Esophagus (tissue), 2 donors: ENCODE results near the gene CYP4F22. TPM values are rescaled to one million over a fixed set of nuclear protein-coding genes. Genes with fewer than 3 reads are reported as not detected.
"Not testable (repeated sequence)": the region's sequence is repeated elsewhere in the genome, so short reads cannot be mapped to it uniquely, and the experiment has no call there.

Source experiments
- H3K27ac ChIP-seq, 2 donors: one replicate each; pipeline ENCODE4 v1.5.1; 2013; ENCODE audit warnings: low read depth in 2 of 2, mild to moderate bottlenecking in 2 of 2, inconsistent platforms in 1 of 2, low read length in 1 of 2, moderate library complexity in 1 of 2
- H3K27me3 ChIP-seq, 2 donors: one replicate each; pipeline ENCODE4 v1.6.1; 2013; ENCODE audit warnings: low read length in 2 of 2, control low read depth in 1 of 2, mild to moderate bottlenecking in 1 of 2; ENCODE audit not compliant: insufficient read depth in 2 of 2, control insufficient read depth in 1 of 2
- H3K36me3 ChIP-seq, 2 donors: one replicate each; pipeline ENCODE4 v1.6.1; 2013; ENCODE audit warnings: low read length in 1 of 2; ENCODE audit not compliant: control insufficient read depth in 2 of 2, insufficient read depth in 2 of 2
- H3K4me1 ChIP-seq, 2 donors: one replicate each; pipeline ENCODE4 v1.6.1; 2013; ENCODE audit warnings: low read length in 1 of 2; ENCODE audit not compliant: control insufficient read depth in 2 of 2, insufficient read depth in 2 of 2
- H3K4me3 ChIP-seq, 2 donors: one replicate each; pipeline ENCODE4 v1.5.1; 2013; ENCODE audit warnings: low read length in 2 of 2, mild to moderate bottlenecking in 2 of 2, low read depth in 1 of 2, moderate library complexity in 1 of 2
- H3K9me3 ChIP-seq, 2 donors: one replicate each; pipeline ENCODE4 v1.6.1; 2013; ENCODE audit warnings: mild to moderate bottlenecking in 2 of 2, low read depth in 1 of 2, low read length in 1 of 2, moderate library complexity in 1 of 2; ENCODE audit not compliant: control insufficient read depth in 2 of 2, insufficient read depth in 1 of 2
- WGBS, 2 donors: extraction: QIAGEN DNeasy Blood & Tissue Kit; methylation state at CpG; one replicate each; pipeline ENCODE4 v1.1.7; 2013; 5-methylcytosine and 5-hydroxymethylcytosine counted together
- polyA plus RNA-seq, 2 donors: library from polyadenylated mRNA; stranded (reverse); fragments of 200-250 nt; gene quantifications; one replicate each; pipeline ENCODE4 v1.2.3, GENCODE V29; 2013
- donor health status: healthy with polysubstance abuse.
- donor health status: Bipolar disorder and iron deficiency.

CYP4F22 gene
- polyA plus RNA-seq, 2 donors, result 4.4 to 17.3 TPM

- no peak overlapping the region for H3K27ac ChIP-seq
- 66 to 69% methylated on average over 6 of the region's 6 CpGs for WGBS, 2 donors
- no peaks in the 10 kb centered on the region for H3K27me3 ChIP-seq
- H3K9me3 ChIP-seq, result no peaks in the 10 kb centered on the region
- no peak overlapping the region for H3K4me3 ChIP-seq
- no peaks in the 10 kb centered on the region for H3K4me1 ChIP-seq
- no peaks in the 10 kb centered on the region for H3K36me3 ChIP-seq
These were observed 69.0 kb downstream of the CYP4F22 start for GRCh38 chr19:15577184-15577771.

- Histone ChIP-seq H3K4me1 (peaks cover 0 to 6% of the 10 kb centered on the region in 2 donors), H3K27ac (no peak overlapping the region), H3K4me3 (no peak overlapping the region), H3K9me3 (no peaks in the 10 kb centered on the region), H3K36me3 (no peaks in the 10 kb centered on the region), H3K27me3 (peaks cover 0 to 8% of the 10 kb centered on the region in 2 donors)
- WGBS, 2 donors, result 79 to 87% methylated on average over 11 to 12 of the region's 12 CpGs
These were observed 75.0 kb downstream of the CYP4F22 start for GRCh38 chr19:15583346-15583745.

GRCh38 chr19:15584095-15584494 lies 75.8 kb downstream of the CYP4F22 start:
- Histone ChIP-seq H3K4me3 (no peak overlapping the region), H3K4me1 (peaks cover 0 to 6% of the 10 kb centered on the region in 2 donors)
- 37 to 42% methylated on average over 10 of the region's 10 CpGs for WGBS, 2 donors

GRCh38 chr19:15584541-15585115 lies 76.3 kb downstream of the CYP4F22 start:
- no peaks in the 10 kb centered on the region for H3K9me3 ChIP-seq
- 9 to 10% methylated on average over 35 of the region's 35 CpGs for WGBS, 2 donors
- no peak overlapping the region for H3K27ac ChIP-seq
- H3K27me3 ChIP-seq, result peaks cover 0 to 8% of the 10 kb centered on the region in 2 donors
- peaks cover 0 to 6% of the 10 kb centered on the region in 2 donors for H3K4me1 ChIP-seq
- no peak overlapping the region for H3K4me3 ChIP-seq
- H3K36me3 ChIP-seq, result no peaks in the 10 kb centered on the region

More at GRCh38 chr19:15584095-15584494, 75.8 kb downstream of the CYP4F22 start:
- Histone ChIP-seq H3K9me3 (no peaks in the 10 kb centered on the region), H3K27me3 (peaks cover 0 to 8% of the 10 kb centered on the region in 2 donors), H3K27ac (no peak overlapping the region), H3K36me3 (no peaks in the 10 kb centered on the region)

- peaks cover 2 to 8% of the 10 kb centered on the region in 2 donors for H3K27me3 ChIP-seq
- WGBS, 2 donors, result 84% methylated on average over 9 of the region's 9 CpGs
- H3K9me3 ChIP-seq, result peaks cover 0 to 2% of the 10 kb centered on the region in 2 donors
- H3K36me3 ChIP-seq, result no peaks in the 10 kb centered on the region
- no peak overlapping the region for H3K27ac ChIP-seq
- peaks cover 0 to 6% of the 10 kb centered on the region in 2 donors for H3K4me1 ChIP-seq
- H3K4me3 ChIP-seq, result no peak overlapping the region
These were observed 79.3 kb downstream of the CYP4F22 start for GRCh38 chr19:15587663-15588062.

GRCh38 chr19:15588265-15588664 lies 79.9 kb downstream of the CYP4F22 start:
- Histone ChIP-seq H3K9me3 (peaks cover 0 to 2% of the 10 kb centered on the region in 2 donors), H3K27me3 (peaks cover 2 to 5% of the 10 kb centered on the region in 2 donors), H3K4me1 (peaks cover 0 to 6% of the 10 kb centered on the region in 2 donors), H3K27ac (no peak overlapping the region), H3K36me3 (no peaks in the 10 kb centered on the region), H3K4me3 (no peak overlapping the region)
- 77 to 80% methylated on average over 1 of the region's 1 CpG for WGBS, 2 donors

- H3K4me1 ChIP-seq, result no peaks in the 10 kb centered on the region
- H3K4me3 ChIP-seq, result no peak overlapping the region
- WGBS, 2 donors, result 74 to 88% methylated on average over 5 of the region's 5 CpGs
- H3K9me3 ChIP-seq, result peaks cover 0 to 2% of the 10 kb centered on the region in 2 donors
- no peak overlapping the region for H3K27ac ChIP-seq
- H3K36me3 ChIP-seq, result no peaks in the 10 kb centered on the region
- H3K27me3 ChIP-seq, result peaks cover 0 to 2% of the 10 kb centered on the region in 2 donors
These were observed 81.6 kb downstream of the CYP4F22 start for GRCh38 chr19:15589760-15590451.

GRCh38 chr19:15591796-15592195 lies 83.5 kb downstream of the CYP4F22 start:
- Histone ChIP-seq H3K4me1 (no peaks in the 10 kb centered on the region), H3K27ac (no peak overlapping the region), H3K36me3 (no peaks in the 10 kb centered on the region), H3K27me3 (peaks cover 0 to 2% of the 10 kb centered on the region in 2 donors), H3K4me3 (no peak overlapping the region), H3K9me3 (peaks cover 0 to 2% of the 10 kb centered on the region in 2 donors)
- WGBS, 2 donors, result 68 to 72% methylated on average over 4 of the region's 4 CpGs

GRCh38 chr19:15592506-15592905 lies 84.2 kb downstream of the CYP4F22 start:
- not testable (repeated sequence) for H3K4me1 ChIP-seq, H3K4me3 ChIP-seq, H3K27ac ChIP-seq, H3K36me3 ChIP-seq, H3K9me3 ChIP-seq, H3K27me3 ChIP-seq
- 20 to 33% methylated on average over 3 to 5 of the region's 5 CpGs for WGBS, 2 donors
